Caco-2 (cell line): ENCODE measurements around the gene GTF3A. TPM values are rescaled to one million over a fixed set of nuclear protein-coding genes. Genes with fewer than 3 reads are reported as not detected.

ENCODE experiments used
- BruUV-seq: library from RNA; stranded (reverse); fragments of 400-500 nt; replicated peaks from 2 replicates; lab custom pipeline; 2021; lab: Mats Ljungman, UMichigan
- CTCF ChIA-PET: fragments of 300-600 bp; sonication (Branson Sonifier 250); formaldehyde crosslinking; loops from one replicate; lab custom pipeline; 2022; ENCODE audit warnings: antibody characterized with exemption; lab: Charles Lee
- POLR2A ChIA-PET: fragments of 300-600 bp; sonication (Branson Sonifier 250); formaldehyde crosslinking; loops from one replicate; lab custom pipeline; 2022; ENCODE audit warnings: antibody characterized with exemption; lab: Charles Lee
- DNase-seq, 2 experiments: peaks; one replicate each; pipeline versions ENCODE4 v3.0.0 to v3.0.0-alpha.2; 2020 to 2022
- H3K27me3 ChIP-seq: replicated peaks from 2 replicates; pipeline ENCODE4 v1.6.0; 2011; ENCODE audit warnings: low read length; ENCODE audit not compliant: control insufficient read depth, insufficient read depth
- H3K36me3 ChIP-seq: 2 replicates; pipeline ENCODE4 v1.5.1; 2011; ENCODE audit warnings: low read length; ENCODE audit not compliant: control insufficient read depth, insufficient read depth
- H3K4me1 ChIP-seq: fragments of 250-450 bp; sonication (Bioruptor Pico); 2 replicates; pipeline ENCODE4 v1.5.1; 2020; ENCODE audit warnings: mild to moderate bottlenecking
- H3K4me3 ChIP-seq: 2 replicates; pipeline ENCODE4 v1.5.1; 2011; ENCODE audit warnings: low read depth, mild to moderate bottlenecking, control low read depth, low read length
- H3K9me3 ChIP-seq: fragments of 250-450 bp; sonication (Bioruptor Pico); 2 replicates; pipeline ENCODE4 v1.5.1; 2020; ENCODE audit warnings: mild to moderate bottlenecking, moderate library complexity
- H3K27ac Mint-ChIP-seq: one replicate; pipeline ENCODE4 v1.8.0; 2022; ENCODE audit warnings: mixed read lengths; ENCODE audit not compliant: unreplicated experiment
- H3K27me3 Mint-ChIP-seq: one replicate; pipeline ENCODE4 v1.8.0; 2022; ENCODE audit warnings: mixed read lengths; ENCODE audit not compliant: insufficient read depth, unreplicated experiment
- H3K36me3 Mint-ChIP-seq: one replicate; pipeline ENCODE4 v1.8.0; 2022; ENCODE audit warnings: mild to moderate bottlenecking, mixed read lengths; ENCODE audit not compliant: insufficient read depth, unreplicated experiment
- H3K4me1 Mint-ChIP-seq: one replicate; pipeline ENCODE4 v1.8.0; 2022; ENCODE audit warnings: low read depth, mixed read lengths; ENCODE audit not compliant: unreplicated experiment
- H3K4me3 Mint-ChIP-seq: one replicate; pipeline ENCODE4 v1.8.0; 2022; ENCODE audit warnings: mild to moderate bottlenecking, moderate library complexity, mixed read lengths; ENCODE audit not compliant: unreplicated experiment
- H3K9me3 Mint-ChIP-seq: one replicate; pipeline ENCODE4 v1.8.0; 2022; ENCODE audit warnings: mixed read lengths; ENCODE audit not compliant: unreplicated experiment
- intact Hi-C: fragments of 100-400 bp; cut with micrococcal nuclease; formaldehyde crosslinking; loops from one replicate; pipeline ENCODE4 v1.10.0; 2022; ENCODE audit not compliant: unreplicated experiment
- total RNA-seq: library from RNA; stranded (reverse); gene quantifications from 2 replicates; pipeline ENCODE4 v1.2.3, GENCODE V29; 2022
- TF ChIP-seq, protein P1 (sequence below), 2 experiments: fragments of 200-600 bp in 1 of 2; IDR thresholded peaks; 1 replicate in 1 of 2; 2 replicates in 1 of 2; pipeline versions ENCODE4 v1.5.1 to v1.8.0; 2011 to 2022; ENCODE audit warnings: antibody characterized with exemption in 1 of 2, control low read depth in 1 of 2, inconsistent platforms in 1 of 2, low read depth in 1 of 2, low read length in 1 of 2, mild to moderate bottlenecking in 1 of 2, moderate library complexity in 1 of 2; ENCODE audit not compliant: insufficient read depth in 1 of 2, severe bottlenecking in 1 of 2, unreplicated experiment in 1 of 2

The GTF3A gene
- total RNA-seq, 1 experiment from 2014 or later = 141 TPM

GRCh38 chr13:27449081-27449603 lies 24.7 kb downstream of the GTF3A start:
- peaks cover 12% of the 10 kb centered on the region; the same call in 1 of the 2 replicates for H3K4me1 ChIP-seq
- H3K27me3 ChIP-seq = no peaks in the 10 kb centered on the region
- intact Hi-C loops = no loop called here
- Mint-ChIP-seq H3K9me3 (no peaks in the 10 kb centered on the region), H3K27me3 (no peaks in the 10 kb centered on the region), H3K4me3 (peak overlapping the region; percentile 73), H3K36me3 (peaks cover 19% of the 10 kb centered on the region), H3K27ac (peak overlapping the region; percentile 55), H3K4me1 (peaks cover 14% of the 10 kb centered on the region)
- H3K9me3 ChIP-seq = no peaks in the 10 kb centered on the region
- ChIA-PET POLR2A (interaction anchor here (0.7 to 1.4 kb wide), 2 partner anchors 24 to 45 kb away, joined by 4 read pairs; partner anchors contain the start of gene GTF3A), CTCF (interaction anchor here (0.6 to 1.3 kb wide), 2 partner anchors 24 to 46 kb away, joined by 3 to 5 read pairs; no protein-coding TSS in a partner anchor)
- DNase-seq = no peak
- BruUV-seq = TSS peak; percentile 44
- H3K36me3 ChIP-seq = no peaks in the 10 kb centered on the region
- peak overlapping the region; percentile 71 for H3K4me3 ChIP-seq
- TF ChIP-seq, protein P1, sequence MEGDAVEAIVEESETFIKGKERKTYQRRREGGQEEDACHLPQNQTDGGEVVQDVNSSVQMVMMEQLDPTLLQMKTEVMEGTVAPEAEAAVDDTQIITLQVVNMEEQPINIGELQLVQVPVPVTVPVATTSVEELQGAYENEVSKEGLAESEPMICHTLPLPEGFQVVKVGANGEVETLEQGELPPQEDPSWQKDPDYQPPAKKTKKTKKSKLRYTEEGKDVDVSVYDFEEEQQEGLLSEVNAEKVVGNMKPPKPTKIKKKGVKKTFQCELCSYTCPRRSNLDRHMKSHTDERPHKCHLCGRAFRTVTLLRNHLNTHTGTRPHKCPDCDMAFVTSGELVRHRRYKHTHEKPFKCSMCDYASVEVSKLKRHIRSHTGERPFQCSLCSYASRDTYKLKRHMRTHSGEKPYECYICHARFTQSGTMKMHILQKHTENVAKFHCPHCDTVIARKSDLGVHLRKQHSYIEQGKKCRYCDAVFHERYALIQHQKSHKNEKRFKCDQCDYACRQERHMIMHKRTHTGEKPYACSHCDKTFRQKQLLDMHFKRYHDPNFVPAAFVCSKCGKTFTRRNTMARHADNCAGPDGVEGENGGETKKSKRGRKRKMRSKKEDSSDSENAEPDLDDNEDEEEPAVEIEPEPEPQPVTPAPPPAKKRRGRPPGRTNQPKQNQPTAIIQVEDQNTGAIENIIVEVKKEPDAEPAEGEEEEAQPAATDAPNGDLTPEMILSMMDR (IDR thresholded peaks at IDR 0.05; ENCODE audit: insufficient read depth in 1 of 2, low read depth in 1 of 2, low read length in 1 of 2, severe bottlenecking in 1 of 2, unreplicated experiment in 1 of 2) = no peak

DNA sequence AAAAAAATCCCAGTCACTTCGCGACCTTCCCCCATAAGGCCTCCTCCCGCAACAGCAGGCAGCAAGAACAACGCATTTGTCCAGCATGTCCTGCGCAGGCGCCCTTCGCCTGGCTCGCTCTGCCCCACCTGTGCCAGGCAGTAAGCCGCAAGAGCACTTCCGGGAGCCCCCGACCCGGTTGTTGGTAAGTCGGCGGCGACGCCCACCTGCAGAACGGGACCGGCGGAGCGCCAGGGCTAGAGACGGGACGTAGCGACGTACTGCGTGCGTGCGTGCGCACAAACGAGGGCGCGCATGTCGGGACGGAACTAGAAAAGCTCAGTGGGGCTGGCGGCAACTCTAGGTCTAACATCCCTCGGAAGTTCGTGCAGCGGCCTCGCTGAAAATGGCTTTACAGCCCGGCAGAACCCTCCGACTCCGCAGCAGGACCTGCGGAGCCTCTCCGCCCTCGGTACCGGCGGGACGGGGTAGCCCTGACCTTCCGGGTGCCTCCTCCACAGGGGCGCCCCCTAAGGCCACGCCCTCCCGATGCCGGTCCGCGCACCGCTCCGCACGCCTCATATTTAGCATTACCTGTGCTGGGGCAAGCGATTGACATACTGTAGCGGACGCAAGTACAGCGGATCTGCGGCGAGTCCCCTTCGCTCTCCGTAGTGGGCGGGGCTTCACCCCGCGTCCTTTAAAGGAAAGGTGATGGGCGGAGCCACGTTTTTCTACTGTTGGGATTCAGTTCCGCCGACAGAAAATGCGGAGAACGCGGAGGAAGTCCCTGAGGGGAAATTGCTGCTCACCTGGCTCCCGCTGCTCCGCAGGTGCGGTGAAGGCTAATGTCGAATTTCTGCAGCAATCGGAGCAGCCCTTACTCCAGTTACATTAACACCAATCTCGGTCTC lies 25.8 kb downstream of the GTF3A start, which contains the start of gene MTIF3:
MTIF3 (minus strand) TSS at position 629 of the 893 bp plus-strand sequence. CDS start 10,116 bp downstream, outside the sequence.
- intact Hi-C loops = loop anchor here (1.0 to 10.0 kb wide), 7 partner anchors 8 to 517 kb away; partner anchors contain the start of genes CDX2, LNX2 and POLR1D

More for the DNA sequence above, 25.8 kb downstream of the GTF3A start, which contains the start of gene MTIF3:
- H3K27me3 ChIP-seq = no peaks in the 10 kb centered on the region
- POLR2A ChIA-PET = interaction anchor here (0.6 to 1.6 kb wide), 6 partner anchors 25 to 539 kb away, joined by 3 to 13 read pairs (median 4); partner anchors contain the start of genes GTF3A and LNX2
- no TSS peak for BruUV-seq
- CTCF ChIA-PET = interaction anchor here (0.6 to 2.2 kb wide), 7 partner anchors 8 to 376 kb away, joined by 3 to 11 read pairs (median 4); no protein-coding TSS in a partner anchor
- H3K4me3 ChIP-seq = peak within 1 kb of the TSS; percentile 71
- TF ChIP-seq, protein P1 (IDR thresholded peaks at IDR 0.05; ENCODE audit: insufficient read depth in 1 of 2, low read depth in 1 of 2, low read length in 1 of 2, severe bottlenecking in 1 of 2, unreplicated experiment in 1 of 2) = peak in 1 of 2 experiments; percentile 26
- Mint-ChIP-seq H3K36me3 (peaks cover 19% of the 10 kb centered on the region), H3K4me3 (peak within 1 kb of the TSS; percentile 73), H3K27ac (peak within 1 kb of the TSS; percentile 55), H3K9me3 (no peaks in the 10 kb centered on the region), H3K4me1 (peaks cover 14% of the 10 kb centered on the region), H3K27me3 (no peaks in the 10 kb centered on the region)
- DNase-seq = peak; percentile 98
- H3K36me3 ChIP-seq = no peaks in the 10 kb centered on the region
- peaks cover 12% of the 10 kb centered on the region; the same call in 1 of the 2 replicates for H3K4me1 ChIP-seq
- no peaks in the 10 kb centered on the region for H3K9me3 ChIP-seq
